ENCODE measurements around the gene TAS1R2. TPM values are rescaled to one million over a fixed set of nuclear protein-coding genes. Genes with fewer than 3 reads are reported as not detected.

Gene TAS1R2
- total and polyA plus RNA-seq, 2 of the 13 experiments (the other 11 are each of a cell fraction or from before 2014, with no cell fraction given) = not detected

- TF ChIP-seq, protein P1, sequence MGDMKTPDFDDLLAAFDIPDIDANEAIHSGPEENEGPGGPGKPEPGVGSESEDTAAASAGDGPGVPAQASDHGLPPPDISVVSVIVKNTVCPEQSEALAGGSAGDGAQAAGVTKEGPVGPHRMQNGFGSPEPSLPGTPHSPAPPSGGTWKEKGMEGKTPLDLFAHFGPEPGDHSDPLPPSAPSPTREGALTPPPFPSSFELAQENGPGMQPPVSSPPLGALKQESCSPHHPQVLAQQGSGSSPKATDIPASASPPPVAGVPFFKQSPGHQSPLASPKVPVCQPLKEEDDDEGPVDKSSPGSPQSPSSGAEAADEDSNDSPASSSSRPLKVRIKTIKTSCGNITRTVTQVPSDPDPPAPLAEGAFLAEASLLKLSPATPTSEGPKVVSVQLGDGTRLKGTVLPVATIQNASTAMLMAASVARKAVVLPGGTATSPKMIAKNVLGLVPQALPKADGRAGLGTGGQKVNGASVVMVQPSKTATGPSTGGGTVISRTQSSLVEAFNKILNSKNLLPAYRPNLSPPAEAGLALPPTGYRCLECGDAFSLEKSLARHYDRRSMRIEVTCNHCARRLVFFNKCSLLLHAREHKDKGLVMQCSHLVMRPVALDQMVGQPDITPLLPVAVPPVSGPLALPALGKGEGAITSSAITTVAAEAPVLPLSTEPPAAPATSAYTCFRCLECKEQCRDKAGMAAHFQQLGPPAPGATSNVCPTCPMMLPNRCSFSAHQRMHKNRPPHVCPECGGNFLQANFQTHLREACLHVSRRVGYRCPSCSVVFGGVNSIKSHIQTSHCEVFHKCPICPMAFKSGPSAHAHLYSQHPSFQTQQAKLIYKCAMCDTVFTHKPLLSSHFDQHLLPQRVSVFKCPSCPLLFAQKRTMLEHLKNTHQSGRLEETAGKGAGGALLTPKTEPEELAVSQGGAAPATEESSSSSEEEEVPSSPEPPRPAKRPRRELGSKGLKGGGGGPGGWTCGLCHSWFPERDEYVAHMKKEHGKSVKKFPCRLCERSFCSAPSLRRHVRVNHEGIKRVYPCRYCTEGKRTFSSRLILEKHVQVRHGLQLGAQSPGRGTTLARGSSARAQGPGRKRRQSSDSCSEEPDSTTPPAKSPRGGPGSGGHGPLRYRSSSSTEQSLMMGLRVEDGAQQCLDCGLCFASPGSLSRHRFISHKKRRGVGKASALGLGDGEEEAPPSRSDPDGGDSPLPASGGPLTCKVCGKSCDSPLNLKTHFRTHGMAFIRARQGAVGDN (CRISPR knock-in tag; IDR thresholded peaks at IDR 0.05) = peak; percentile 92
- TF ChIP-seq FOSL1 (CRISPR knock-in tag; IDR thresholded peaks at IDR 0.05; ENCODE audit: borderline replicate concordance) (no peak), ZNF142 (CRISPR knock-in tag; IDR thresholded peaks at IDR 0.05) (no peak), ZC3H4 (CRISPR knock-in tag; IDR thresholded peaks at IDR 0.05; ENCODE audit: borderline replicate concordance) (no peak), E2F1 (CRISPR knock-in tag; IDR thresholded peaks at IDR 0.05) (no peak), NFKB2 (CRISPR knock-in tag; IDR thresholded peaks at IDR 0.05; ENCODE audit: borderline replicate concordance) (peak; percentile 93; the same call in 1 of the 2 replicates), ATF1 (CRISPR knock-in tag; IDR thresholded peaks at IDR 0.05) (peak; percentile 49; the same call in 1 of the 2 replicates), SRSF4 (IDR thresholded peaks at IDR 0.05; ENCODE audit: low read depth, low read length, poor library complexity, severe bottlenecking) (no peak), ZNF143 (CRISPR knock-in tag; IDR thresholded peaks at IDR 0.05) (no peak), ZNF788 (CRISPR knock-in tag; IDR thresholded peaks at IDR 0.05; ENCODE audit: borderline replicate concordance) (peak; percentile 55; the same call in 1 of the 2 replicates), HOXA9 (CRISPR knock-in tag; IDR thresholded peaks at IDR 0.05; ENCODE audit: borderline replicate concordance) (no peak), CTCF (CRISPR knock-in tag; IDR thresholded peaks at IDR 0.05) (peak; percentile 47), HCFC1 (IDR thresholded peaks at IDR 0.05; ENCODE audit: low read depth, low read length) (peak; percentile 32; the same call in 1 of the 2 replicates), SMAD1 (CRISPR knock-in tag; IDR thresholded peaks at IDR 0.05; ENCODE audit: borderline replicate concordance, low read depth) (no peak), ZNF557 (CRISPR knock-in tag; IDR thresholded peaks at IDR 0.05) (no peak)
Measured at GRCh38 chr1:18902523-18903290, 43.2 kb upstream of the TAS1R2 start, which contains the start of gene ALDH4A1 (continued).

Measured in HepG2 (cell line).